MM.1S (cell line): Measurements from ENCODE around the gene TTLL9.

Experiments
- EZH2 ChIP-seq: fragments of 300-600 bp; sonication (generic); optimal IDR thresholded peaks from 2 replicates; pipeline ENCODE3; 2017; ENCODE audit warnings: low read depth, mild to moderate bottlenecking, antibody characterized with exemption, low read length, mixed read lengths
- EZH2phosphoT487 ChIP-seq: fragments of 300-600 bp; sonication (generic); IDR thresholded peaks from 2 replicates; pipeline ENCODE4 v1.6.1; 2018; ENCODE audit warnings: antibody characterized with exemption, low read length
- TF ChIP-seq, protein P1 (sequence below): fragments of 300-600 bp; sonication (generic); IDR thresholded peaks from 2 replicates; pipeline ENCODE4 v1.5.1; 2016; ENCODE audit warnings: antibody characterized with exemption, low read length, mixed read lengths

DNA sequence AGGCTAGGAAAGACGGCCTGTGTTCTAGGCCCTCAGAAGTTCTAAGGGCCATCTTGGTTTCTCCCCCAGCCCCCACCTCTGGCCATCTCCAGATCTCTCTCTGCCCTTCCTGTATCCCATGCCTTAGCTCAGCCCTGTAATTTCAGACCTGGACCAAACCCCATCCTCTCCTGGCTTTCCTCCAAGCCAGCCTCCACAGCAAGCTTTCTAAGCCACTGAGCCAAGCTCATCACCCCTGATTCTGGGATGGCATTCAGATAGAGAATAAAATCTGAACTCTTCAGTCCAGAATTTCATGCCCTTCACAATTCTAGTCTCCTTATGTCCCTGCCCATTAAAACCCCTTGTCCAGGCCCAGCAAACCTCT lies 120.9 kb downstream of the TTLL9 start:
- TF ChIP-seq, protein P1, sequence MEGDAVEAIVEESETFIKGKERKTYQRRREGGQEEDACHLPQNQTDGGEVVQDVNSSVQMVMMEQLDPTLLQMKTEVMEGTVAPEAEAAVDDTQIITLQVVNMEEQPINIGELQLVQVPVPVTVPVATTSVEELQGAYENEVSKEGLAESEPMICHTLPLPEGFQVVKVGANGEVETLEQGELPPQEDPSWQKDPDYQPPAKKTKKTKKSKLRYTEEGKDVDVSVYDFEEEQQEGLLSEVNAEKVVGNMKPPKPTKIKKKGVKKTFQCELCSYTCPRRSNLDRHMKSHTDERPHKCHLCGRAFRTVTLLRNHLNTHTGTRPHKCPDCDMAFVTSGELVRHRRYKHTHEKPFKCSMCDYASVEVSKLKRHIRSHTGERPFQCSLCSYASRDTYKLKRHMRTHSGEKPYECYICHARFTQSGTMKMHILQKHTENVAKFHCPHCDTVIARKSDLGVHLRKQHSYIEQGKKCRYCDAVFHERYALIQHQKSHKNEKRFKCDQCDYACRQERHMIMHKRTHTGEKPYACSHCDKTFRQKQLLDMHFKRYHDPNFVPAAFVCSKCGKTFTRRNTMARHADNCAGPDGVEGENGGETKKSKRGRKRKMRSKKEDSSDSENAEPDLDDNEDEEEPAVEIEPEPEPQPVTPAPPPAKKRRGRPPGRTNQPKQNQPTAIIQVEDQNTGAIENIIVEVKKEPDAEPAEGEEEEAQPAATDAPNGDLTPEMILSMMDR, result no peak
- no peak for TF ChIP-seq EZH2phosphoT487
- no peak for TF ChIP-seq EZH2
